Right lobe of liver (tissue), 6 donors: ENCODE results near the gene ADA. TPM values are rescaled to one million over a fixed set of nuclear protein-coding genes. Genes with fewer than 3 reads are reported as not detected.

Experiments
- ATAC-seq, 4 donors: fragments of 200-7000 bp; cut with Tn5 transposase; one replicate each; pipeline ENCODE4 v1.9.1; 2020; ENCODE audit warnings: mild to moderate bottlenecking in 4 of 4, moderate library complexity in 4 of 4
- DNase-seq, 3 donors: peaks; one replicate each; pipeline ENCODE4 v3.0.0-alpha.2; 2020
- H3K27ac ChIP-seq, 3 donors: fragments of 200-600 bp; one replicate each; pipeline ENCODE4 v1.8.0; 2022
- H3K27me3 ChIP-seq, 2 donors: fragments of 200-600 bp; one replicate each; pipeline ENCODE4 v1.8.0; 2022
- H3K36me3 ChIP-seq, 4 donors: fragments of 200-600 bp; sonication (generic) in 1 of 4; one replicate each; pipeline versions ENCODE4 v1.5.1 to v1.8.0; 2017 to 2022; ENCODE audit warnings: control low read depth in 1 of 4
- H3K4me1 ChIP-seq, 4 donors: fragments of 200-600 bp; sonication (generic) in 1 of 4; one replicate each; pipeline versions ENCODE4 v1.5.1 to v1.8.0; 2017 to 2022; ENCODE audit warnings: control low read depth in 1 of 4
- H3K4me3 ChIP-seq, 3 donors: fragments of 200-600 bp; one replicate each; pipeline ENCODE4 v1.8.0; 2022
- H3K9me3 ChIP-seq, 4 donors: fragments of 200-600 bp; sonication (generic) in 1 of 4; one replicate each; pipeline versions ENCODE4 v1.5.1 to v1.8.0; 2017 to 2022; ENCODE audit warnings: control low read depth in 1 of 4
- POLR2A ChIP-seq: fragments of 450-650 bp; IDR thresholded peaks from one replicate; pipeline ENCODE4 v1.6.1; 2017; ENCODE audit warnings: antibody characterized with exemption, mild to moderate bottlenecking
- WGBS: methylation state at CpG from one replicate; pipeline ENCODE4 v1.1.6; 2018; ENCODE audit warnings: low coverage, low lambda C conversion rate; ENCODE audit not compliant: insufficient coverage; ENCODE audit errors: missing lambda C conversion rate; 5-methylcytosine and 5-hydroxymethylcytosine counted together
- intact Hi-C, 2 donors: fragments of 100-400 bp; cut with DNase I; formaldehyde crosslinking; loops; one replicate each; pipeline versions ENCODE4 v1.11.2 to v1.14.1; 2022
- total RNA-seq, 6 experiments: library from RNA; depleted of rRNA in 2 of 6; stranded (reverse); fragments of >200 nt in 2 of 6; fragmentation: NEBNext Ultra II Directional in 3 of 6; extraction: Animal tissue kit (Norgen Biotek cat#: 25700) in 3 of 6; gene quantifications; one replicate each; pipeline versions ENCODE4 v1.1.0 to v1.2.4, GENCODE V29; 2016 to 2023
- TF ChIP-seq, protein P1 (sequence below), 4 donors: fragments of 200-600 bp in 3 of 4; fragments of 450-650 bp in 1 of 4; IDR thresholded peaks; one replicate each; pipeline versions ENCODE4 v1.5.1 to v1.8.0; 2016 to 2022; ENCODE audit warnings: antibody characterized with exemption in 4 of 4, mild to moderate bottlenecking in 2 of 4
- donor health status: DM: no; HTN: yes; CAD: no.
- donor health status: DM: no; HTN: no; CAD: no.
- donor health status: DM: no; HTN: no; CAD: no.
- donor health status: DM: no; HTN: yes; CAD: no.
- donor health status: DM: no; HTN: yes; CAD: no.

ADA gene
- total RNA-seq, 6 experiments from 2014 or later, result 2.2 to 8.6 (median 3.7) TPM

DNA sequence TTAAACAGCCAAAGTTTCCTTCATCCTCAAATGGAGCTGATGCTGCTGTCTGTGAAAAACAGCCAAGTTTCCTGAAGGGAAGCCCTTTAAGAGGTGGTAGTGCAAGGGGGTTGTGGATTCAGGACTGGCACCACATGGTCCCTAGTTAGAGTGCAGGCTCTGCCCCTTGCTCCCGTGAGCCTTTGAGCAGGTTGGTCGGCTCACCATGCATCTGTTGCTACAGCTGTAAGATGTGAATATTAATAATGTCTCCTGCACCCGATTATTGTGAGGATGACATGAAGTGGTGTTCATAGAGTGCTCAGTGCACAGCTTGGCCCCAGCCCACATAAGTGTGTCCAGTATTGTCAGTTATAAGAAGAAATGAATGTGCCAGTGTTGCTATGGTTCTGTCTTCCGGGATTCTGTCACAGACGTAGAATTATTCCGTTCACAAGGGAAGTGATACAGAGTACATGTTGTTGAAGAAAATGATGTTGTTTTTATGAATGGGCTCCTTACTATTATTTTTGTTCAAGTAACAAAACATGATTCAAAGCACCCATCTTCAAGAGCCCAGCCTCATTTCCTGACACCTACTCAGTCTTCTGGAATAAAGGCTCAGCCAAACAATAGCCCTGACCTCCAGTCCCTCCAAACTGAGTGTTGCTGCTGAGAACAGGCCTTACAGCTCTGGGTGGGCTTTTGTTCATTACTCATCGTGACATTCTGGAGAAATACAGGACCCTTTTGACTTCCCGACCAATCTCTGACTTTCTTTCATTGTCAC, 72.0 kb downstream of the ADA start:
- intact Hi-C loops, result no loop called here
- H3K36me3 ChIP-seq, result no peaks in the 10 kb centered on the region
- no peak overlapping the region for H3K4me3 ChIP-seq
- TF ChIP-seq POLR2A, result no peak
- TF ChIP-seq, protein P1, sequence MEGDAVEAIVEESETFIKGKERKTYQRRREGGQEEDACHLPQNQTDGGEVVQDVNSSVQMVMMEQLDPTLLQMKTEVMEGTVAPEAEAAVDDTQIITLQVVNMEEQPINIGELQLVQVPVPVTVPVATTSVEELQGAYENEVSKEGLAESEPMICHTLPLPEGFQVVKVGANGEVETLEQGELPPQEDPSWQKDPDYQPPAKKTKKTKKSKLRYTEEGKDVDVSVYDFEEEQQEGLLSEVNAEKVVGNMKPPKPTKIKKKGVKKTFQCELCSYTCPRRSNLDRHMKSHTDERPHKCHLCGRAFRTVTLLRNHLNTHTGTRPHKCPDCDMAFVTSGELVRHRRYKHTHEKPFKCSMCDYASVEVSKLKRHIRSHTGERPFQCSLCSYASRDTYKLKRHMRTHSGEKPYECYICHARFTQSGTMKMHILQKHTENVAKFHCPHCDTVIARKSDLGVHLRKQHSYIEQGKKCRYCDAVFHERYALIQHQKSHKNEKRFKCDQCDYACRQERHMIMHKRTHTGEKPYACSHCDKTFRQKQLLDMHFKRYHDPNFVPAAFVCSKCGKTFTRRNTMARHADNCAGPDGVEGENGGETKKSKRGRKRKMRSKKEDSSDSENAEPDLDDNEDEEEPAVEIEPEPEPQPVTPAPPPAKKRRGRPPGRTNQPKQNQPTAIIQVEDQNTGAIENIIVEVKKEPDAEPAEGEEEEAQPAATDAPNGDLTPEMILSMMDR (IDR thresholded peaks at IDR 0.05), result no peak
- ATAC-seq (no peak), DNase-seq (no peak)
- no peak overlapping the region for H3K27ac ChIP-seq
- H3K9me3 ChIP-seq, result no peaks in the 10 kb centered on the region
- 73% methylated on average over 8 of the region's 8 CpGs for WGBS
- H3K4me1 ChIP-seq, result no peaks in the 10 kb centered on the region
- H3K27me3 ChIP-seq, result no peaks in the 10 kb centered on the region

DNA sequence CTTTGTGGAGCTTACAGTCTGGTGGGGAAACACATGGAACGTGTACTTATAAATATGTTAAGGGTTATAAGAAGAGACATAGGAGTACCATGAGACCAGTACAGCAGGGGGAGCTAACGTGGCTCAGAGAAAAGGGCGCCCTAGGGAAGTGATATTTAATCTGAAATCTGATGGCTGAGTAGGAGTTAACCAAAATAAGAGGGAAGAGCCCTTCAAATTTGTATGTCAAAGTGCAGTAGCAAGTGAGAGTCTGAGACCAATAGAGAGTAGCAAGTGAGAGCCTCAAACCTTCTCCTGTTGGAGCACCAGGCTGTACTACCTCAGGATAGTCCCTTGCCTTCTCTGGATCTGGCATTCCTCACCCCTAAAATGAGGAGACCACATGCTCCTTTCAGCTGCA, 75.2 kb downstream of the ADA start:
- intact Hi-C loops, result no loop called here
- TF ChIP-seq POLR2A, result no peak
- TF ChIP-seq, protein P1 (IDR thresholded peaks at IDR 0.05), result peak in 2 of 4 donors; percentile 10 to 15
- no peak overlapping the region for H3K4me3 ChIP-seq
- H3K4me1 ChIP-seq, result peaks cover 0 to 7% (median 0%) of the 10 kb centered on the region in 4 donors
- H3K27ac ChIP-seq, result no peak overlapping the region
- H3K36me3 ChIP-seq, result no peaks in the 10 kb centered on the region
- ATAC-seq (peak; percentile 41 to 61 (median 52)), DNase-seq (no peak)
- WGBS, result 47% methylated on average over 3 of the region's 3 CpGs
- no peaks in the 10 kb centered on the region for H3K9me3 ChIP-seq
- no peaks in the 10 kb centered on the region for H3K27me3 ChIP-seq

DNA sequence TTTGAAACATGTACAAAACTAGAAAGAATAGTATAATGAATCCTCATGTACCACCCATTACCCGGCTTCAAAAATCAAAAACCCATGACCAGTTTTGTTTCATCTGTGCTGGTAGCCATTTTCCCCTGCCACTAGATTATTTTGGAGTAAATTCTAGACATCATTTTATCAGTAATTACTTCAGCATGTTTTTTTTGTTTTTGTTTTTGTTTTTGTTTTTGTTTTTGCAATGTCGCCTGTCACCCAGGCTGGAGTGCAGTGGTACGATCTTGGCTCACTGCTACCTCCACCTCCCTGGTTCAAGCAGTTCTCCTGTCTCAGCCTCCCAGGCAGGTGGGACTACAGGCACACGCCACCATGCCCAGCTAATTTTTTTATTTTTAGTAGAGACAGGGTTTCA, 77.1 kb downstream of the ADA start:
- Histone ChIP-seq H3K4me1 (peaks cover 0 to 7% (median 0%) of the 10 kb centered on the region in 4 donors), H3K36me3 (no peaks in the 10 kb centered on the region), H3K27me3 (no peaks in the 10 kb centered on the region), H3K27ac (no peak overlapping the region), H3K9me3 (no peaks in the 10 kb centered on the region), H3K4me3 (no peak overlapping the region)
- TF ChIP-seq, protein P1 (IDR thresholded peaks at IDR 0.05), result no peak
- no peak for TF ChIP-seq POLR2A
- ATAC-seq, result no peak
- intact Hi-C loops, result no loop called here
- 85% methylated on average over 4 of the region's 4 CpGs for WGBS
- DNase-seq, result no peak

DNA sequence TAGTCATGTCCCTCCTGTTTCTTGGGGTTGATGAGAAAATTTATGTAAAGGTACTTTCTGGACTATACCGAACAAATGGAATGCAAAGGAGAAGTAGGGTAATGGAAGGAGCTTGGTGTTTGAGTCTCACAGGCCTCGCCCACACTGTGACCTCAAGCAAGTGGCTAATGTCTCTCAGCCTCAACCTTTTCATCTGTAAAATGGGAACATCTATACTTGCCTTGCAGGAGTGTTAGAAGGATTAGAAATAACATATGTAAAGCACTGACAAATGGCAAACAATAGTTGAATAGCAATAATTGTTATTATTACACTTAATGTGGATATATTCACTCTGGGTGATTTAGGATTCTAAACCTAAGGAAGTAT, 78.0 kb downstream of the ADA start:
- DNase-seq (no peak), ATAC-seq (no peak)
- no peaks in the 10 kb centered on the region for H3K36me3 ChIP-seq
- peaks cover 0 to 7% (median 0%) of the 10 kb centered on the region in 4 donors for H3K4me1 ChIP-seq
- TF ChIP-seq, protein P1 (IDR thresholded peaks at IDR 0.05), result no peak
- TF ChIP-seq POLR2A, result no peak
- H3K27me3 ChIP-seq, result no peaks in the 10 kb centered on the region
- no peak overlapping the region for H3K4me3 ChIP-seq
- intact Hi-C loops, result no loop called here
- H3K27ac ChIP-seq, result no peak overlapping the region
- WGBS, result 100% methylated on average over 2 of the region's 2 CpGs
- no peaks in the 10 kb centered on the region for H3K9me3 ChIP-seq
